BLaER1 treated with 17β-estradiol and CSF1 and Interleukin-3, amounts not matched to agents 10 nM and 100 nM (cell line): Measurements from ENCODE around the gene PCDH9.
"Not testable (repeated sequence)": the region's sequence is repeated elsewhere in the genome, so short reads cannot be mapped to it uniquely, and the experiment has no call there.

Experiments
- H3K27ac ChIP-seq, 11 experiments: shearing (Covaris generic); formaldehyde crosslinking; 2 replicates each; pipeline ENCODE4 v1.8.1; 2022
- H3K27me3 ChIP-seq, 11 experiments: shearing (Covaris generic); formaldehyde crosslinking; 2 replicates each; pipeline ENCODE4 v1.8.1; 2022
- H3K36me3 ChIP-seq, 11 experiments: shearing (Covaris generic); formaldehyde crosslinking; 2 replicates each; pipeline ENCODE4 v1.8.1; 2022
- H3K4me1 ChIP-seq, 10 experiments: shearing (Covaris generic); formaldehyde crosslinking; 2 replicates each; pipeline ENCODE4 v1.8.1; 2022
- H3K4me2 ChIP-seq, 11 experiments: shearing (Covaris generic); formaldehyde crosslinking; 2 replicates each; pipeline ENCODE4 v1.8.1; 2022
- H3K4me3 ChIP-seq, 10 experiments: shearing (Covaris generic); formaldehyde crosslinking; 2 replicates each; pipeline ENCODE4 v1.8.1; 2022
- H3K9ac ChIP-seq, 11 experiments: shearing (Covaris generic); formaldehyde crosslinking; 2 replicates each; pipeline ENCODE4 v1.8.1; 2022
- H3K9me3 ChIP-seq, 11 experiments: shearing (Covaris generic); formaldehyde crosslinking; replicated peaks in 1 of 11; 2 replicates each; pipeline ENCODE4 v1.8.1; 2022
- H4K20me1 ChIP-seq, 11 experiments: shearing (Covaris generic); formaldehyde crosslinking; 2 replicates each; pipeline ENCODE4 v1.8.1; 2022
- Cebpa-rat ChIP-seq, 11 experiments: shearing (Covaris generic); IDR thresholded peaks; 2 replicates each; pipeline ENCODE4 v1.8.1; 2022

Gene PCDH9

GRCh38 chr13:66640231-66640630, 589.9 kb downstream of the PCDH9 start:
- Histone ChIP-seq H3K4me2 (no peak overlapping the region), H3K4me1 (no peaks in the 10 kb centered on the region), H3K9ac (no peak overlapping the region)

GRCh38 chr13:66639044-66639443, 591.1 kb downstream of the PCDH9 start:
- Histone ChIP-seq H3K4me1 (no peaks in the 10 kb centered on the region), H3K4me2 (no peak overlapping the region), H3K4me3 (no peak overlapping the region), H3K36me3 (no peaks in the 10 kb centered on the region), H3K9me3 (no peaks in the 10 kb centered on the region), H3K27me3 (no peaks in the 10 kb centered on the region), H3K9ac (no peak overlapping the region), H4K20me1 (no peaks in the 10 kb centered on the region), H3K27ac (no peak overlapping the region)
- no peak for TF ChIP-seq Cebpa-rat (IDR thresholded peaks at IDR 0.05)

More at GRCh38 chr13:66640231-66640630, 589.9 kb downstream of the PCDH9 start:
- no peak for TF ChIP-seq Cebpa-rat (IDR thresholded peaks at IDR 0.05)
- Histone ChIP-seq H3K36me3 (no peaks in the 10 kb centered on the region), H3K27me3 (no peaks in the 10 kb centered on the region), H4K20me1 (no peaks in the 10 kb centered on the region), H3K4me3 (no peak overlapping the region), H3K27ac (no peak overlapping the region), H3K9me3 (no peaks in the 10 kb centered on the region)

- TF ChIP-seq Cebpa-rat (IDR thresholded peaks at IDR 0.05) = no peak
- H3K9me3 ChIP-seq = 0 out of 22 replicates have a peak, but pooled peaks cover 0 to 3% (median 0%) of the 10 kb centered on the region in 11 experiments
- H4K20me1 ChIP-seq = no peaks in the 10 kb centered on the region
- H3K27me3 ChIP-seq = no peaks in the 10 kb centered on the region
- H3K9ac ChIP-seq = no peak overlapping the region
- no peaks in the 10 kb centered on the region for H3K4me1 ChIP-seq
- H3K4me2 ChIP-seq = no peak overlapping the region
- H3K27ac ChIP-seq = no peak overlapping the region
- no peak overlapping the region for H3K4me3 ChIP-seq
- no peaks in the 10 kb centered on the region for H3K36me3 ChIP-seq
Observed at GRCh38 chr13:66635526-66635925, 594.6 kb downstream of the PCDH9 start.

- H3K4me3 ChIP-seq = no peak overlapping the region
- no peaks in the 10 kb centered on the region for H4K20me1 ChIP-seq
- peaks cover 0 to 10% (median 0%) of the 10 kb centered on the region in 11 experiments; a peak in 4 of 22 replicates for H3K9me3 ChIP-seq
- H3K4me1 ChIP-seq = no peaks in the 10 kb centered on the region
- TF ChIP-seq Cebpa-rat (IDR thresholded peaks at IDR 0.05) = no peak
- H3K36me3 ChIP-seq = no peaks in the 10 kb centered on the region
- H3K27ac ChIP-seq = no peak overlapping the region
- H3K27me3 ChIP-seq = no peaks in the 10 kb centered on the region
- H3K9ac ChIP-seq = no peak overlapping the region
- H3K4me2 ChIP-seq = no peak overlapping the region
Observed at GRCh38 chr13:66634384-66634783, 595.8 kb downstream of the PCDH9 start.

GRCh38 chr13:66627512-66627911, 602.6 kb downstream of the PCDH9 start:
- Histone ChIP-seq H3K36me3 (no peaks in the 10 kb centered on the region), H4K20me1 (no peaks in the 10 kb centered on the region), H3K9ac (no peak overlapping the region), H3K4me3 (no peak overlapping the region), H3K4me1 (no peaks in the 10 kb centered on the region), H3K27ac (no peak overlapping the region), H3K27me3 (no peaks in the 10 kb centered on the region), H3K9me3 (peaks cover 0 to 18% (median 6%) of the 10 kb centered on the region in 11 experiments; a peak in 7 of 22 replicates), H3K4me2 (no peak overlapping the region)
- TF ChIP-seq Cebpa-rat (IDR thresholded peaks at IDR 0.05) = no peak

- Histone ChIP-seq H3K36me3 (no peaks in the 10 kb centered on the region), H4K20me1 (no peaks in the 10 kb centered on the region)
Observed at GRCh38 chr13:66624302-66624701, 605.8 kb downstream of the PCDH9 start.

GRCh38 chr13:66623129-66623820, 606.9 kb downstream of the PCDH9 start:
- no peak overlapping the region for H3K4me3 ChIP-seq
- no peak overlapping the region for H3K4me2 ChIP-seq
- no peaks in the 10 kb centered on the region for H3K27me3 ChIP-seq
- H4K20me1 ChIP-seq = no peaks in the 10 kb centered on the region
- H3K9me3 ChIP-seq = peaks cover 8 to 17% (median 15%) of the 10 kb centered on the region in 11 experiments; a peak in 19 of 22 replicates
- H3K27ac ChIP-seq = no peak overlapping the region
- no peak for TF ChIP-seq Cebpa-rat (IDR thresholded peaks at IDR 0.05)
- no peaks in the 10 kb centered on the region for H3K36me3 ChIP-seq
- no peak overlapping the region for H3K9ac ChIP-seq
- no peaks in the 10 kb centered on the region for H3K4me1 ChIP-seq

More at GRCh38 chr13:66624302-66624701, 605.8 kb downstream of the PCDH9 start:
- Histone ChIP-seq H3K4me3 (no peak overlapping the region), H3K27ac (no peak overlapping the region), H3K4me2 (no peak overlapping the region), H3K9ac (no peak overlapping the region), H3K4me1 (no peaks in the 10 kb centered on the region), H3K9me3 (peaks cover 8 to 17% (median 15%) of the 10 kb centered on the region in 11 experiments; a peak in 20 of 22 replicates), H3K27me3 (no peaks in the 10 kb centered on the region)
- no peak for TF ChIP-seq Cebpa-rat (IDR thresholded peaks at IDR 0.05)

GRCh38 chr13:66621906-66622447, 608.2 kb downstream of the PCDH9 start:
- peaks cover 8 to 28% (median 16%) of the 10 kb centered on the region in 11 experiments; a peak in 20 of 22 replicates for H3K9me3 ChIP-seq
- H3K36me3 ChIP-seq, H4K20me1 ChIP-seq: not testable (repeated sequence)

GRCh38 chr13:66618702-66619101, 611.4 kb downstream of the PCDH9 start:
- Histone ChIP-seq H3K4me2 (no peak overlapping the region), H3K9ac (no peak overlapping the region), H3K27ac (no peak overlapping the region), H3K36me3 (no peaks in the 10 kb centered on the region), H3K9me3 (peaks cover 8 to 40% (median 16%) of the 10 kb centered on the region in 11 experiments; a peak in 20 of 22 replicates), H3K27me3 (no peaks in the 10 kb centered on the region), H3K4me3 (no peak overlapping the region), H3K4me1 (peaks cover 0 to 10% (median 6%) of the 10 kb centered on the region in 10 experiments; a peak in 13 of 20 replicates), H4K20me1 (no peaks in the 10 kb centered on the region)
- TF ChIP-seq Cebpa-rat (IDR thresholded peaks at IDR 0.05) = no peak

More at GRCh38 chr13:66621906-66622447, 608.2 kb downstream of the PCDH9 start:
- H3K9ac ChIP-seq, H3K4me3 ChIP-seq, H3K4me2 ChIP-seq, H3K27ac ChIP-seq, H3K4me1 ChIP-seq, H3K27me3 ChIP-seq: not testable (repeated sequence)
